Right atrium auricular region (tissue), 2 donors: ENCODE data around the gene CBX2. TPM values are rescaled to one million over a fixed set of nuclear protein-coding genes. Genes with fewer than 3 reads are reported as not detected.

Experiments used
- DNase-seq: peaks from one replicate; pipeline ENCODE4 v3.0.0-alpha.2; 2019; ENCODE audit warnings: low spot score
- H3K27ac ChIP-seq, 2 donors: fragments of 200-600 bp; sonication (generic); 1 replicate in 1 of 2; 2 replicates in 1 of 2; pipeline ENCODE4 v1.5.1; 2016 to 2019
- H3K27me3 ChIP-seq, 2 donors: fragments of 200-600 bp; sonication (generic); one replicate each; pipeline versions ENCODE4 v1.5.1 to v1.6.0; 2017 to 2019
- H3K36me3 ChIP-seq: fragments of 200-600 bp; sonication (generic); one replicate; pipeline ENCODE4 v1.5.1; 2016
- H3K4me1 ChIP-seq, 2 donors: fragments of 200-600 bp; sonication (generic); one replicate each; pipeline versions ENCODE4 v1.5.1 to v1.6.0; 2017 to 2019
- H3K4me3 ChIP-seq, 2 donors: fragments of 200-600 bp; sonication (generic); 1 replicate in 1 of 2; 2 replicates in 1 of 2; pipeline ENCODE4 v1.5.1; 2017 to 2019; ENCODE audit warnings: mild to moderate bottlenecking in 1 of 2, moderate library complexity in 1 of 2
- H3K9me3 ChIP-seq, 2 donors: fragments of 200-600 bp; sonication (generic); one replicate each; pipeline ENCODE4 v1.5.1; 2019
- total RNA-seq, 2 donors: library from RNA; depleted of rRNA; stranded (reverse); fragments of >200 nt; gene quantifications; one replicate each; pipeline ENCODE4 v1.1.0, GENCODE V29; 2016
- TF ChIP-seq, protein P1 (sequence below), 2 donors: fragments of 200-600 bp; sonication (generic); IDR thresholded peaks; one replicate each; pipeline ENCODE4 v1.5.1; 2019; ENCODE audit warnings: antibody characterized with exemption in 2 of 2

CBX2 gene
- total RNA-seq, 2 donors from 2014 or later = 1.0 to 1.7 TPM

DNA sequence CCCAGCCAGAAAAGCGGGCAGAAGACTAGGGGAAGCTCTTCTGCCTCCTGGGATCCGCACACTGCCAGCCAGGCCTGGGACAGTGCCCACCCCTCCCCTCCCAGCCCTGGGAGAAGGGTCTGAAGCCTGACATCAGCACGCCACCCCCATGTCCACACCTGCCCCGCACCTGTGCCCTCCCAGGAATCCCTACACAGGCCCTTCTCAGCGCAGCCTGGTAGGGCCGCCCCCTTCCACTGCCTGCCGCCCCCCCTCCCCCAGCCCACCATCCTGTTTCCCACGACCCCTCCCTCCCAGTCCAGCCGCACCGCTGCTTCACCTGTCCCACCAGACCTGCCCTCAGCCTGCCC, 36.6 kb upstream of the CBX2 start:
- H3K4me1 ChIP-seq = peaks cover 0 to 8% of the 10 kb centered on the region in 2 donors
- DNase-seq = no peak
- H3K27me3 ChIP-seq = peaks cover 0 to 9% of the 10 kb centered on the region in 2 donors
- H3K4me3 ChIP-seq = no peak overlapping the region
- TF ChIP-seq, protein P1, sequence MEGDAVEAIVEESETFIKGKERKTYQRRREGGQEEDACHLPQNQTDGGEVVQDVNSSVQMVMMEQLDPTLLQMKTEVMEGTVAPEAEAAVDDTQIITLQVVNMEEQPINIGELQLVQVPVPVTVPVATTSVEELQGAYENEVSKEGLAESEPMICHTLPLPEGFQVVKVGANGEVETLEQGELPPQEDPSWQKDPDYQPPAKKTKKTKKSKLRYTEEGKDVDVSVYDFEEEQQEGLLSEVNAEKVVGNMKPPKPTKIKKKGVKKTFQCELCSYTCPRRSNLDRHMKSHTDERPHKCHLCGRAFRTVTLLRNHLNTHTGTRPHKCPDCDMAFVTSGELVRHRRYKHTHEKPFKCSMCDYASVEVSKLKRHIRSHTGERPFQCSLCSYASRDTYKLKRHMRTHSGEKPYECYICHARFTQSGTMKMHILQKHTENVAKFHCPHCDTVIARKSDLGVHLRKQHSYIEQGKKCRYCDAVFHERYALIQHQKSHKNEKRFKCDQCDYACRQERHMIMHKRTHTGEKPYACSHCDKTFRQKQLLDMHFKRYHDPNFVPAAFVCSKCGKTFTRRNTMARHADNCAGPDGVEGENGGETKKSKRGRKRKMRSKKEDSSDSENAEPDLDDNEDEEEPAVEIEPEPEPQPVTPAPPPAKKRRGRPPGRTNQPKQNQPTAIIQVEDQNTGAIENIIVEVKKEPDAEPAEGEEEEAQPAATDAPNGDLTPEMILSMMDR (IDR thresholded peaks at IDR 0.05) = no peak
- no peaks in the 10 kb centered on the region for H3K9me3 ChIP-seq
- no peaks in the 10 kb centered on the region for H3K36me3 ChIP-seq
- H3K27ac ChIP-seq = no peak overlapping the region

GRCh38 chr17:79741751-79742588, 36.0 kb upstream of the CBX2 start:
- TF ChIP-seq, protein P1 (IDR thresholded peaks at IDR 0.05) = peak; percentile 96 to 99
- peaks cover 0 to 12% of the 10 kb centered on the region in 2 donors for H3K4me1 ChIP-seq
- H3K4me3 ChIP-seq = peak overlapping the region in 1 of 2 donors; percentile 18
- no peak overlapping the region for H3K27ac ChIP-seq
- H3K36me3 ChIP-seq = no peaks in the 10 kb centered on the region
- peaks cover under 1 to 12% of the 10 kb centered on the region in 2 donors for H3K27me3 ChIP-seq
- peak; percentile 64 for DNase-seq
- no peaks in the 10 kb centered on the region for H3K9me3 ChIP-seq

- H3K27me3 ChIP-seq = peaks cover 7 to 17% of the 10 kb centered on the region in 2 donors
- no peaks in the 10 kb centered on the region for H3K36me3 ChIP-seq
- H3K27ac ChIP-seq = no peak overlapping the region
- TF ChIP-seq, protein P1 (IDR thresholded peaks at IDR 0.05) = no peak
- H3K9me3 ChIP-seq = no peaks in the 10 kb centered on the region
- no peak overlapping the region for H3K4me3 ChIP-seq
- peaks cover 0 to 18% of the 10 kb centered on the region in 2 donors for H3K4me1 ChIP-seq
- DNase-seq = no peak
Measured at GRCh38 chr17:79742589-79742918, 35.4 kb upstream of the CBX2 start.

GRCh38 chr17:79742951-79743476, 34.9 kb upstream of the CBX2 start:
- H3K36me3 ChIP-seq = no peaks in the 10 kb centered on the region
- no peak for DNase-seq
- H3K27me3 ChIP-seq = peaks cover 11 to 22% of the 10 kb centered on the region in 2 donors
- H3K27ac ChIP-seq = no peak overlapping the region
- TF ChIP-seq, protein P1 (IDR thresholded peaks at IDR 0.05) = no peak
- H3K9me3 ChIP-seq = no peaks in the 10 kb centered on the region
- H3K4me1 ChIP-seq = peaks cover 0 to 23% of the 10 kb centered on the region in 2 donors
- H3K4me3 ChIP-seq = no peak overlapping the region

GRCh38 chr17:79743614-79744013, 34.3 kb upstream of the CBX2 start:
- Histone ChIP-seq H3K27me3 (peaks cover 11 to 28% of the 10 kb centered on the region in 2 donors), H3K27ac (no peak overlapping the region), H3K4me3 (no peak overlapping the region), H3K4me1 (peaks cover 0 to 27% of the 10 kb centered on the region in 2 donors), H3K9me3 (no peaks in the 10 kb centered on the region), H3K36me3 (no peaks in the 10 kb centered on the region)
- TF ChIP-seq, protein P1 (IDR thresholded peaks at IDR 0.05) = no peak
- no peak for DNase-seq
